Natural killer cell (primary cell): ENCODE data around the gene TMEM14C. TPM values are rescaled to one million over a fixed set of nuclear protein-coding genes. Genes with fewer than 3 reads are reported as not detected.

Experiments used
- ATAC-seq, 3 donors: fragments of 150-1000 bp in 2 of 3; fragments of 200-7000 bp in 1 of 3; cut with Tn5 transposase; 1 replicate in 1 of 3; 2 replicates in 2 of 3; pipeline ENCODE4 v1.10.0; 2021; ENCODE audit warnings: mild to moderate bottlenecking in 2 of 3, moderate library complexity in 2 of 3
- DNase-seq, 2 donors: peaks; one replicate each; pipeline versions ENCODE4 v3.0.0 to v3.0.0-alpha.2; 2013 to 2021; ENCODE audit warnings: mixed read lengths in 1 of 2
- H3K27ac ChIP-seq: one replicate; pipeline ENCODE4 v1.5.1; 2013; ENCODE audit warnings: mild to moderate bottlenecking, low read length
- H3K27me3 ChIP-seq: one replicate; pipeline ENCODE4 v1.6.1; 2013; ENCODE audit warnings: low read length; ENCODE audit not compliant: control insufficient read depth, insufficient read depth
- H3K36me3 ChIP-seq: one replicate; pipeline ENCODE4 v1.6.1; 2013; ENCODE audit warnings: low read length; ENCODE audit not compliant: control insufficient read depth, insufficient read depth
- H3K4me1 ChIP-seq: one replicate; pipeline ENCODE4 v1.6.1; 2013; ENCODE audit warnings: low read length; ENCODE audit not compliant: control insufficient read depth, insufficient read depth
- H3K4me3 ChIP-seq: one replicate; pipeline ENCODE4 v1.5.1; 2013; ENCODE audit warnings: low read length
- H3K9me3 ChIP-seq: one replicate; pipeline ENCODE4 v1.6.1; 2013; ENCODE audit warnings: low read length; ENCODE audit not compliant: control insufficient read depth, insufficient read depth
- H3K27ac Mint-ChIP-seq, 2 donors: one replicate each; pipeline ENCODE4 v1.8.0; 2022; ENCODE audit warnings: mild to moderate bottlenecking in 2 of 2, mixed read lengths in 2 of 2, moderate library complexity in 1 of 2
- H3K27me3 Mint-ChIP-seq, 2 donors: one replicate each; pipeline ENCODE4 v1.8.0; 2022; ENCODE audit warnings: low read depth in 2 of 2, mixed read lengths in 2 of 2
- H3K36me3 Mint-ChIP-seq: one replicate; pipeline ENCODE4 v1.8.0; 2022; ENCODE audit warnings: mixed read lengths
- H3K4me1 Mint-ChIP-seq, 2 donors: one replicate each; pipeline ENCODE4 v1.8.0; 2022; ENCODE audit warnings: mixed read lengths in 2 of 2
- H3K4me3 Mint-ChIP-seq: one replicate; pipeline ENCODE4 v1.8.0; 2022; ENCODE audit warnings: mild to moderate bottlenecking, moderate library complexity, mixed read lengths
- H3K9me3 Mint-ChIP-seq, 2 donors: one replicate each; pipeline ENCODE4 v1.8.0; 2022; ENCODE audit warnings: mixed read lengths in 2 of 2
- WGBS: methylation state at CpG from one replicate; pipeline ENCODE4 v1.1.7; 2013; ENCODE audit warnings: missing lambda C conversion rate; ENCODE audit not compliant: insufficient coverage; 5-methylcytosine and 5-hydroxymethylcytosine counted together
- intact Hi-C: fragments of 100-400 bp; cut with micrococcal nuclease; formaldehyde crosslinking; loops from one replicate; pipeline ENCODE4 v1.14.2; 2022
- total RNA-seq, 4 donors: library from RNA; stranded (reverse); fragments of 120-200 nt in 1 of 4; gene quantifications; one replicate each; pipeline versions ENCODE4 v1.2.3 to v1.2.4, GENCODE V29; 2013 to 2022
- TF ChIP-seq, protein P1 (sequence below): fragments of 200-600 bp; IDR thresholded peaks from one replicate; pipeline ENCODE4 v1.8.0; 2022; ENCODE audit warnings: antibody characterized with exemption

Gene TMEM14C
- total RNA-seq, 3 donors from 2014 or later (not counting 1 experiment from before 2014, with no cell fraction given): 2.4 to 15.7 (median 14.3) TPM

GRCh38 chr6:10690651-10691445 lies 32.0 kb upstream of the TMEM14C start:
- Histone ChIP-seq H3K4me1 (peaks cover 11% of the 10 kb centered on the region), H3K36me3 (no peaks in the 10 kb centered on the region), H3K27ac (no peak overlapping the region), H3K9me3 (no peaks in the 10 kb centered on the region), H3K27me3 (no peaks in the 10 kb centered on the region), H3K4me3 (no peak overlapping the region)
- H3K36me3 Mint-ChIP-seq: no peaks in the 10 kb centered on the region
- H3K4me3 Mint-ChIP-seq: no peak overlapping the region
- peaks cover 17 to 24% of the 10 kb centered on the region in 2 donors for H3K4me1 Mint-ChIP-seq
- DNase-seq: no peak
- intact Hi-C loops: loop anchor here (10.0 kb wide), 1 partner anchor 544 kb away; the partner anchor contains the start of gene NEDD9
- H3K27me3 Mint-ChIP-seq: peaks cover 0 to 2% of the 10 kb centered on the region in 2 donors
- H3K9me3 Mint-ChIP-seq: no peaks in the 10 kb centered on the region
- 94% methylated on average over 15 of the region's 15 CpGs for WGBS
- ATAC-seq: no peak
- H3K27ac Mint-ChIP-seq: no peak overlapping the region
- TF ChIP-seq, protein P1, sequence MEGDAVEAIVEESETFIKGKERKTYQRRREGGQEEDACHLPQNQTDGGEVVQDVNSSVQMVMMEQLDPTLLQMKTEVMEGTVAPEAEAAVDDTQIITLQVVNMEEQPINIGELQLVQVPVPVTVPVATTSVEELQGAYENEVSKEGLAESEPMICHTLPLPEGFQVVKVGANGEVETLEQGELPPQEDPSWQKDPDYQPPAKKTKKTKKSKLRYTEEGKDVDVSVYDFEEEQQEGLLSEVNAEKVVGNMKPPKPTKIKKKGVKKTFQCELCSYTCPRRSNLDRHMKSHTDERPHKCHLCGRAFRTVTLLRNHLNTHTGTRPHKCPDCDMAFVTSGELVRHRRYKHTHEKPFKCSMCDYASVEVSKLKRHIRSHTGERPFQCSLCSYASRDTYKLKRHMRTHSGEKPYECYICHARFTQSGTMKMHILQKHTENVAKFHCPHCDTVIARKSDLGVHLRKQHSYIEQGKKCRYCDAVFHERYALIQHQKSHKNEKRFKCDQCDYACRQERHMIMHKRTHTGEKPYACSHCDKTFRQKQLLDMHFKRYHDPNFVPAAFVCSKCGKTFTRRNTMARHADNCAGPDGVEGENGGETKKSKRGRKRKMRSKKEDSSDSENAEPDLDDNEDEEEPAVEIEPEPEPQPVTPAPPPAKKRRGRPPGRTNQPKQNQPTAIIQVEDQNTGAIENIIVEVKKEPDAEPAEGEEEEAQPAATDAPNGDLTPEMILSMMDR: no peak

DNA sequence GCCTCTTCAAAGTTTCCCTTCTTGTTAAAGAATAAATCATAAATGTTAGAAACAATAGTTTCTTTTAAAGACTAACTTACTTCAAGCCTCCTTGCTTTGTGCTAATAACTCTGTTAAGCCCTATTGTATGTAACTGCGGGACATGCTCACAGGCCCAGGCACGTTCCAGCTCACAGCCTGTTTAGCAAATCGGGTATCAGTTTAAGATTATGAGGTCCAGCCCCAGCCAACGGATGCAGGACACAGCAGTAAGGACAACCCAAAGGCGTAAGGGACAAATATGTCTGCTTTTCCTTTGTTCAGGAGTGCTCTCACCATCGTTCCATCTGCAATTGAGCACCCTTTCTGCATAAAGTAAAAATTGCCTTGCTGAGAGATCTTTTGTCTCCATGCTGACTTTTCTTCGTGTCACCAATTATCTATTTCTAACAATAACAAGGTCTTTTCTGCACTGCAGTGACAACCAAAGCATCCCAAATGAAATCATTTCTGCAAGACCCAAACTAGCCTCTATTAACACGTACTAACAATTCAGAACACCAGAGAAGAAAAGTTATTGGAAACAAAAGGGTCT lies 29.8 kb upstream of the TMEM14C start:
- Mint-ChIP-seq H3K9me3 (no peaks in the 10 kb centered on the region), H3K4me3 (peak overlapping the region; percentile 99), H3K36me3 (no peaks in the 10 kb centered on the region), H3K4me1 (peaks cover 25 to 26% of the 10 kb centered on the region in 2 donors), H3K27me3 (peaks cover 0 to under 1% of the 10 kb centered on the region in 2 donors), H3K27ac (peak overlapping the region; percentile 100)
- no peaks in the 10 kb centered on the region for H3K9me3 ChIP-seq
- DNase-seq (no peak), ATAC-seq (no peak)
- H3K4me3 ChIP-seq: no peak overlapping the region
- peaks cover 5% of the 10 kb centered on the region for H3K36me3 ChIP-seq
- intact Hi-C loops: loop anchor here (10.0 kb wide), 1 partner anchor 542 kb away; the partner anchor contains the start of gene NEDD9
- WGBS: 97% methylated on average over 8 of the region's 8 CpGs
- peaks cover 11% of the 10 kb centered on the region for H3K4me1 ChIP-seq
- TF ChIP-seq, protein P1: no peak
- H3K27ac ChIP-seq: no peak overlapping the region
- H3K27me3 ChIP-seq: no peaks in the 10 kb centered on the region

GRCh38 chr6:10694302-10695085 lies 28.4 kb upstream of the TMEM14C start, which contains the start of the genes C6orf52 and PAK1IP1:
Gene C6orf52, minus strand, starts transcription at chr6:10694616. Its CDS starts 7,066 bp downstream, at chr6:10687550.
Gene PAK1IP1, plus strand, starts transcription at chr6:10694972. Its CDS starts 14 bp downstream, at chr6:10694986.
- H3K4me3 ChIP-seq: peak within 1 kb of the TSS; percentile 70
- Mint-ChIP-seq H3K36me3 (no peaks in the 10 kb centered on the region), H3K4me1 (peaks cover 25 to 26% of the 10 kb centered on the region in 2 donors), H3K27ac (peak within 1 kb of the TSS; percentile 100), H3K27me3 (no peaks in the 10 kb centered on the region), H3K4me3 (peak within 1 kb of the TSS; percentile 99), H3K9me3 (no peaks in the 10 kb centered on the region)
- TF ChIP-seq, protein P1: no peak
- ATAC-seq: peak; percentile 94 to 98 (median 94)
- H3K4me1 ChIP-seq: peaks cover 11% of the 10 kb centered on the region
- peak within 1 kb of the TSS; percentile 94 for H3K27ac ChIP-seq
- H3K36me3 ChIP-seq: peaks cover 15% of the 10 kb centered on the region
- intact Hi-C loops: loop anchor here (1.0 to 10.0 kb wide), 6 partner anchors 26 to 540 kb away; partner anchors contain the start of genes NEDD9, SMIM13 and TMEM14B
- DNase-seq: peak; percentile 91 to 96
- no peaks in the 10 kb centered on the region for H3K9me3 ChIP-seq
- WGBS: under 1% methylated on average over 53 of the region's 53 CpGs
- no peaks in the 10 kb centered on the region for H3K27me3 ChIP-seq
